Dermis blood vessel endothelial cell (primary cell): ENCODE measurements around the gene RCCD1. TPM values are rescaled to one million over a fixed set of nuclear protein-coding genes. Genes with fewer than 3 reads are reported as not detected.
"Not testable (repeated sequence)": the region's sequence is repeated elsewhere in the genome, so short reads cannot be mapped to it uniquely, and the experiment has no call there.

Experiments
- DNase-seq: peaks from one replicate; pipeline ENCODE4 v3.0.0; 2010
- total RNA-seq: library from RNA; depleted of rRNA; stranded (reverse); fragments of >200 nt; gene quantifications from 2 replicates; pipeline ENCODE4 v1.2.3, GENCODE V29; 2014

Gene RCCD1
- total RNA-seq, 1 donor from 2014 or later: 6.8 TPM

GRCh38 chr15:90918034-90918788, 36.5 kb upstream of the RCCD1 start:
- no peak for DNase-seq

- DNase-seq: no peak
These were observed 35.8 kb upstream of the RCCD1 start for GRCh38 chr15:90918835-90919234.

- DNase-seq: no peak
These were observed 32.8 kb upstream of the RCCD1 start for GRCh38 chr15:90921887-90922286.

GRCh38 chr15:90922712-90923322, 31.9 kb upstream of the RCCD1 start:
- not testable (repeated sequence) for DNase-seq

GRCh38 chr15:90924375-90924774, 30.3 kb upstream of the RCCD1 start:
- DNase-seq: no peak

- not testable (repeated sequence) for DNase-seq
These were observed 27.9 kb upstream of the RCCD1 start for GRCh38 chr15:90926766-90927165.

- DNase-seq: not testable (repeated sequence)
These were observed 26.6 kb upstream of the RCCD1 start for GRCh38 chr15:90928106-90928505.

GRCh38 chr15:90929246-90930019, 25.3 kb upstream of the RCCD1 start:
- peak; percentile 12 for DNase-seq

GRCh38 chr15:90930861-90931574, 23.7 kb upstream of the RCCD1 start:
- DNase-seq: peak; percentile 71

- DNase-seq: no peak
These were observed 23.2 kb upstream of the RCCD1 start for GRCh38 chr15:90931575-90931827.

GRCh38 chr15:90931828-90932659, 22.6 kb upstream of the RCCD1 start, which contains the start of gene HDDC3:
Gene HDDC3 (minus strand): TSS chr15:90932549. CDS start chr15:90932540, 9 bp downstream.
- peak; percentile 89 for DNase-seq

- no peak for DNase-seq
These were observed 22.1 kb upstream of the RCCD1 start for GRCh38 chr15:90932660-90932991.

- DNase-seq: no peak
These were observed 21.4 kb upstream of the RCCD1 start for GRCh38 chr15:90933301-90933700.

- peak; percentile 87 for DNase-seq
These were observed 20.3 kb upstream of the RCCD1 start for GRCh38 chr15:90934256-90934948.

GRCh38 chr15:90934949-90935751, 19.5 kb upstream of the RCCD1 start, which contains the start of gene UNC45A:
Gene UNC45A (plus strand): TSS chr15:90935285. CDS start chr15:90935325, 40 bp downstream.
- DNase-seq: peak; percentile 87

- no peak for DNase-seq
These were observed 17.9 kb upstream of the RCCD1 start for GRCh38 chr15:90936823-90937222.

GRCh38 chr15:90938261-90938660, 16.4 kb upstream of the RCCD1 start:
- no peak for DNase-seq

- no peak for DNase-seq
These were observed 14.9 kb upstream of the RCCD1 start for GRCh38 chr15:90939756-90940155.

- DNase-seq: no peak
These were observed 13.6 kb upstream of the RCCD1 start for GRCh38 chr15:90941038-90941437.

- no peak for DNase-seq
These were observed 12.1 kb upstream of the RCCD1 start for GRCh38 chr15:90942354-90943120.
